ENCODE data around the gene SLC12A6.

Gene SLC12A6

DNA sequence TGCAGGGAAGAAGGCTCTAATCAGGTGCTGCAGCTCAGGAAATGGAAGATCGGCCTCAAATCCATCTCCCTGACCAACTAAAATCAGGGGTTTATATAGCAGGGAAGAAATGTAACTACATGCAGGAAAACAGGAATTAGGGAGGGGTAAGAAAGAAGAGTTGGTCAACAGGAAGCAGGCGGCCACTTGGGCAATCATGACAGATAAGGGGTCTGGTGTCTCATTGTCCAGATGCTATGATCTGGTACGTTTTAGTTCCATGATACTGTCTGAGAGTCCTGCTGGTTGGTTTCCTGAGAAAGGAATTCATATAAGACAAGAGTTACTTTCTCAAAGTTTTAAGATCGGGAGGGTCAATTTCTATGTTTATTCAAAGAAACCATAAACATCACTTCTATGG lies 151.9 kb downstream of the SLC12A6 start:
- no peak overlapping the region for H3K9ac ChIP-seq (ENCODE audit: low read depth, low read length, poor library complexity, severe bottlenecking)
- no peaks in the 10 kb centered on the region for H3K4me1 ChIP-seq (ENCODE audit: insufficient read depth, low read length, poor library complexity, severe bottlenecking)
- H3K4me3 ChIP-seq (ENCODE audit: low read length, poor library complexity, severe bottlenecking) = no peak overlapping the region
- H3K4me2 ChIP-seq (ENCODE audit: low read depth, low read length, poor library complexity, severe bottlenecking) = no peak overlapping the region
- no peaks in the 10 kb centered on the region for H3K27me3 ChIP-seq (ENCODE audit: insufficient read depth, low read length, poor library complexity, severe bottlenecking)
- peaks cover 4% of the 10 kb centered on the region; the same call in 1 of the 2 replicates for H3K36me3 ChIP-seq (ENCODE audit: insufficient read depth, low read length)
- no peaks in the 10 kb centered on the region for H3K9me3 ChIP-seq (ENCODE audit: insufficient read depth, low read depth, low read length)
- H3K9me2 ChIP-seq (replicated peaks; ENCODE audit: low read depth, low read length) = no peaks in the 10 kb centered on the region
- no peaks in the 10 kb centered on the region for H4K20me1 ChIP-seq (ENCODE audit: insufficient read depth, low read length, poor library complexity, severe bottlenecking)
- TF ChIP-seq, protein P1, sequence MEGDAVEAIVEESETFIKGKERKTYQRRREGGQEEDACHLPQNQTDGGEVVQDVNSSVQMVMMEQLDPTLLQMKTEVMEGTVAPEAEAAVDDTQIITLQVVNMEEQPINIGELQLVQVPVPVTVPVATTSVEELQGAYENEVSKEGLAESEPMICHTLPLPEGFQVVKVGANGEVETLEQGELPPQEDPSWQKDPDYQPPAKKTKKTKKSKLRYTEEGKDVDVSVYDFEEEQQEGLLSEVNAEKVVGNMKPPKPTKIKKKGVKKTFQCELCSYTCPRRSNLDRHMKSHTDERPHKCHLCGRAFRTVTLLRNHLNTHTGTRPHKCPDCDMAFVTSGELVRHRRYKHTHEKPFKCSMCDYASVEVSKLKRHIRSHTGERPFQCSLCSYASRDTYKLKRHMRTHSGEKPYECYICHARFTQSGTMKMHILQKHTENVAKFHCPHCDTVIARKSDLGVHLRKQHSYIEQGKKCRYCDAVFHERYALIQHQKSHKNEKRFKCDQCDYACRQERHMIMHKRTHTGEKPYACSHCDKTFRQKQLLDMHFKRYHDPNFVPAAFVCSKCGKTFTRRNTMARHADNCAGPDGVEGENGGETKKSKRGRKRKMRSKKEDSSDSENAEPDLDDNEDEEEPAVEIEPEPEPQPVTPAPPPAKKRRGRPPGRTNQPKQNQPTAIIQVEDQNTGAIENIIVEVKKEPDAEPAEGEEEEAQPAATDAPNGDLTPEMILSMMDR (conservative IDR thresholded peaks at IDR 0.05; ENCODE audit: low read length) = no peak
- TF ChIP-seq EZH2phosphoT487 (IDR thresholded peaks at IDR 0.05; ENCODE audit: borderline replicate concordance) = no peak
- H2AFZ ChIP-seq (ENCODE audit: low read length) = no peak overlapping the region
- H3F3A ChIP-seq (ENCODE audit: low read depth) = no peaks in the 10 kb centered on the region
- H3K79me2 ChIP-seq (ENCODE audit: insufficient read depth, low read length) = peaks cover 62% of the 10 kb centered on the region

DNA sequence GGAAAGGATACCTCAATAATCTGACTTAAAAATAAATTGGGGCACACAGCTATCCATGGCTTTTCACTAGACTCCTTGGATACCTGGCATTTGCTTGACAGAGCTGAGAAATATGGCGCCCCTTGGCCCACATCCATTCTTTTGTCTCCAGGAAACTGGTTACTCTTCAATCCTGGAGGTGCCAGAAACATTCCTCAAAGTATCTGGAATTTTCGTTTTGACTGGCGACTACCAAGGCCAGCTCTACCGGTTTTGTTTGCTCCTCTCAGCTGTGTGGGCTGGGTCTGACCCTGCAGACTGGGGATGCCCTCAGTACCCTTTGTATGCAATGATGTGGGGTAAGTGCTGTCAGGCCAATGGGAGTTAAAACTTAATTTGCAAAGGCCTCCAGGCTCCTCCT lies 154.6 kb downstream of the SLC12A6 start:
- H3K79me2 ChIP-seq (ENCODE audit: insufficient read depth, low read length) = peaks cover 53% of the 10 kb centered on the region; the same call in 1 of the 2 replicates

More for the DNA sequence above, 154.6 kb downstream of the SLC12A6 start:
- no peak overlapping the region for H3K4me3 ChIP-seq (ENCODE audit: low read length, poor library complexity, severe bottlenecking)
- H3K4me1 ChIP-seq (ENCODE audit: insufficient read depth, low read length, poor library complexity, severe bottlenecking) = no peaks in the 10 kb centered on the region
- H2AFZ ChIP-seq (ENCODE audit: low read length) = no peak overlapping the region
- no peaks in the 10 kb centered on the region for H3F3A ChIP-seq (ENCODE audit: low read depth)
- no peaks in the 10 kb centered on the region for H3K27me3 ChIP-seq (ENCODE audit: insufficient read depth, low read length, poor library complexity, severe bottlenecking)
- H3K9me3 ChIP-seq (ENCODE audit: insufficient read depth, low read depth, low read length) = no peaks in the 10 kb centered on the region
- no peaks in the 10 kb centered on the region for H4K20me1 ChIP-seq (ENCODE audit: insufficient read depth, low read length, poor library complexity, severe bottlenecking)
- no peak overlapping the region for H3K4me2 ChIP-seq (ENCODE audit: low read depth, low read length, poor library complexity, severe bottlenecking)
- H3K9ac ChIP-seq (ENCODE audit: low read depth, low read length, poor library complexity, severe bottlenecking) = no peak overlapping the region
- peaks cover 4% of the 10 kb centered on the region; the same call in 1 of the 2 replicates for H3K36me3 ChIP-seq (ENCODE audit: insufficient read depth, low read length)
- no peak for TF ChIP-seq EZH2phosphoT487 (IDR thresholded peaks at IDR 0.05; ENCODE audit: borderline replicate concordance)
- TF ChIP-seq, protein P1 (conservative IDR thresholded peaks at IDR 0.05; ENCODE audit: low read length) = no peak
- no peaks in the 10 kb centered on the region for H3K9me2 ChIP-seq (replicated peaks; ENCODE audit: low read depth, low read length)
